Activated T-cell treated with anti-CD3 and anti-CD28 coated beads, Interleukin-2, amount 50 U/mL, for 4 hours (primary cell): ENCODE results near the gene NOB1. TPM values are rescaled to one million over a fixed set of nuclear protein-coding genes. Genes with fewer than 3 reads are reported as not detected.
"Not testable (repeated sequence)": the region's sequence is repeated elsewhere in the genome, so short reads cannot be mapped to it uniquely, and the experiment has no call there.

Source experiments
- ATAC-seq, 2 donors: fragments of 200-7000 bp; cut with Tn5 transposase; one replicate each; pipeline ENCODE4 v1.10.0; 2021
- DNase-seq: peaks from one replicate; pipeline ENCODE4 v3.0.0-alpha.2; 2020
- H3K27me3 Mint-ChIP-seq: one replicate; pipeline ENCODE4 v1.8.0; 2021; ENCODE audit warnings: low read depth, mixed read lengths
- H3K36me3 Mint-ChIP-seq: one replicate; pipeline ENCODE4 v1.8.0; 2022; ENCODE audit warnings: mixed read lengths; ENCODE audit not compliant: insufficient read depth
- H3K4me1 Mint-ChIP-seq: one replicate; pipeline ENCODE4 v1.8.0; 2021; ENCODE audit warnings: low read depth, mixed read lengths
- H3K4me3 Mint-ChIP-seq: one replicate; pipeline ENCODE4 v1.8.0; 2021; ENCODE audit warnings: mild to moderate bottlenecking, moderate library complexity, mixed read lengths
- H3K9me3 Mint-ChIP-seq: one replicate; pipeline ENCODE4 v1.8.0; 2021; ENCODE audit warnings: mixed read lengths
- total RNA-seq, 3 donors: library from RNA; stranded (reverse); gene quantifications; one replicate each; pipeline ENCODE4 v1.2.1, GENCODE V29; 2021

Gene NOB1
- total RNA-seq, 3 donors from 2014 or later = 181 to 194 (median 181) TPM

DNA sequence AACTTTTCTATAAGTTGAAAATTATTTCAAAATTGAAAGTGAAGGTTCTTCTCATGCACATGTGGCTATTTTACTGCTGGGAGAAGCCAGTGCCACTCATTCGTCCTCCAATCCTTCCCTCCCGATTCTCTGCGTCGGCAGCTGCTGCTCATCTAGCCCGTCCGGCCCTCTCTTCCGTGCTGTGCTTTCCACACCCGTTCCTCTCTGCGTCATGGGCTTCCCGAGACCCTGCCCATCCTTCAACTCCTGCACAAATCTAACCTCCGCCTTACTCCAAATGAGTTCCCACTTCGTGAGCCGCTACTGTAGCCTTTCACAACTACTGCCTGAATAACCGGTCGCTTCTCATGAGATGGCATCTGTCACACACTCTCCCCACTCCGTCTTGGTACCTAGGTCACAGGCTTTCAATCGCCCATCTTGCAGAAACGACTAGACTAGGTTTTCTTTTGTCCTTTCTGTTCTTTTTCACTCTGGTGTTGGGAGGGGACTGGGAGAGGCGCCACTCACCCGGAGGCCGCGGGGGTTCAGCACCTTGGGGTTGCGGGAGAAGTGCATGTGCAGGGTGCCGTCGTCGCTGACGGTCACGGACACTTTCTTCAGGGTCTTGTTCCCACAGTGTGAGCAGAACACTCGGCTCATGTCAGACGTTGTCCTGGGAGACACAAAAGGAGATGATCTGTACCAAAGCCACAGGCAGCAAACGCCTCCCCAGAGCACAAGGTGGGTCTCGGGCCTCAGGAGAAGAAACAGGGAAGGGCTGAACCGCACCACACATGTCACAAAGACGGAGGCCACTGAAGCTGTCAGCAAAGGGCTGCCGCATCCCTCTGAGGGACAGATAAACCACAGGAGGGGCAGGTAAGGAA is 10.1 kb downstream of the NOB1 start:
- H3K36me3 Mint-ChIP-seq = peaks cover 42% of the 10 kb centered on the region
- H3K4me3 Mint-ChIP-seq = no peak overlapping the region
- ATAC-seq (no peak), DNase-seq (no peak)
- peaks cover 5% of the 10 kb centered on the region for H3K4me1 Mint-ChIP-seq
- H3K9me3 Mint-ChIP-seq = no peaks in the 10 kb centered on the region
- no peaks in the 10 kb centered on the region for H3K27me3 Mint-ChIP-seq

DNA sequence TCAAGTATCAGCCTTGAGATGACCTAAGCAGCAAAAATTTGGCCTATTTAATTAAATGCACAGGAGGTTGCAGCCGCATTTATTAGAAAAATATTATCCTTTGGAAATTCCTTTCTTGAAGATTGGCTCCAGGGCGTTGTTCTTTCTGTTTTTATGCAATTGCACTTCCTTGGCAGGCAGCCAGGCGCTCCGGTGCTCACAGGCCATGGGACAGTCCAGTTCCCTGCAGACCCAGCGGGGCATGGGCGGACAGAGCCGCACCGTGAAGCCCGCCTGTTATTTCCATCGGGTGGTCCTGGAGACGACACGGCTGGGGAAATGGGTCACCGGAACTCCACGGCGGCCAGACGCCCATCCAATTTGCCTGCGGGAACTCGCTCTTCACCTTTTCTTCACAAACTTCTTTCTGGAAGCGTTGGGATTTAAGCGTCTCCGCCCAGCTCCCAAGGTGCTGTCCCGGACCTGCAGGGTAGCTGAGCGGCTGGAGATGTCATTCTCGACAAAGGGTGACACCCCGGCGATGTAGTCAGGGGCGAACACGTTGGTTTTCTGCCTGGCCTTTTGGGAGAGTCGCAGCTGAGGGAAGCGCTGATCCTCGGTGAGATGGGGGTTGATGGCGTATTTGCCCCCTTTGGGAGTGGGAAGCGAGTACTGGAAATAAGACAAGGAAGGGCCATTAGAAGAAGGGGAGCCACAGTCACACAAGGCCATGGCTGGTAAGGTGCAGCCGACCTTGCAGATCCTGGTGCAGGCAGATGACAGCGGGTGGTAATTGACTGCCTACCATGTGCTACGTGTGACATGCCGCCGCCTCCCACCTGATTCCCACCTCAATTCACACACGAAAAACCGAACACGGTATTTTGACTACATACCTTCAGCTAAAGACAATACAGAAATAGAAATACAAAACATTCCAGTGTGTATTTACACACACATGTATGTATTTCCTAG is 12.5 kb downstream of the NOB1 start:
- DNase-seq (no peak), ATAC-seq (no peak)
- Mint-ChIP-seq H3K27me3 (no peaks in the 10 kb centered on the region), H3K4me1 (peaks cover 2% of the 10 kb centered on the region), H3K9me3 (no peaks in the 10 kb centered on the region), H3K4me3 (no peak overlapping the region), H3K36me3 (peaks cover 25% of the 10 kb centered on the region)

DNA sequence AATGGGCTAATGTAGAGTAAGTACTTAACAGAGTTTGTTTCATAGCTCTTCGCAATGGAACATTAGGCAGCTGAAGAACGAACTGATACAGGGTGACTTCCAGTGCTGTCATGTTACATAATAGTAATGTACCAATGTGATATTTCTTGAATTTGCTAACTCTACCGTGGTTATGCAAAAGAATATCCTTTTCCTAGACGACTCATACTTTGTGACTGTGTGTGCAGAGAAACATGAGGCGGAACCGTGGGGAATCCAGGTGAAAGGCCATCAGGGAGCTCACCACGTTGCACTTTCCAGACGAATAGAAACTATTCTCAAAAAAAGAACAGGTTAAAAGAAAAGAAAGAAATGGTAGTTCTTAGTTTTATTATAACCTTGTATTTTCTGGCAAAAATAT is 13.2 kb downstream of the NOB1 start:
- Mint-ChIP-seq H3K4me3 (no peak overlapping the region), H3K9me3 (no peaks in the 10 kb centered on the region), H3K4me1 (peaks cover 2% of the 10 kb centered on the region), H3K27me3 (no peaks in the 10 kb centered on the region), H3K36me3 (peaks cover 23% of the 10 kb centered on the region)
- ATAC-seq = no peak
- no peak for DNase-seq

DNA sequence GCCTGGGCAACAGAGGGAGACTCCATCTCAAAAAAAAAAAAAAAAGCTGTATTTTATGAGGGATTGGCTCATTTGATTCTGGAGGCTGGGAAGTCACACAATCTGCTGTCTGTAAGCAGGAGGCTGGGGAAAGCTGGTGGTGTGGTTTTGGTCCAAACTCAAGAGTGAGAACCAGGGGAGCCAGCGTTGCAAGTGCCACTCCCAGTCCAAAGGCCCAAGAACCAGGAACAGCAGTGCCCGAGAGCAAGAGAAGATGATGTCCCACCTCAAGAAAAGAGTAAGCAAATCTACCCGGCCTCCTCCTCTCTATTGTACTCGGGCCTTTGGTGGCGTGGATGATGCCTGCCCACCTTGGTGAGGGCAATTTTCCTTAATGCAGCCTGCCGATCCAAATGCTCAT is 22.6 kb downstream of the NOB1 start:
- Mint-ChIP-seq H3K36me3 (peaks cover 2% of the 10 kb centered on the region), H3K9me3 (no peaks in the 10 kb centered on the region), H3K4me1 (peaks cover 4% of the 10 kb centered on the region), H3K27me3 (no peaks in the 10 kb centered on the region), H3K4me3 (no peak overlapping the region)
- ATAC-seq (no peak), DNase-seq (no peak)

DNA sequence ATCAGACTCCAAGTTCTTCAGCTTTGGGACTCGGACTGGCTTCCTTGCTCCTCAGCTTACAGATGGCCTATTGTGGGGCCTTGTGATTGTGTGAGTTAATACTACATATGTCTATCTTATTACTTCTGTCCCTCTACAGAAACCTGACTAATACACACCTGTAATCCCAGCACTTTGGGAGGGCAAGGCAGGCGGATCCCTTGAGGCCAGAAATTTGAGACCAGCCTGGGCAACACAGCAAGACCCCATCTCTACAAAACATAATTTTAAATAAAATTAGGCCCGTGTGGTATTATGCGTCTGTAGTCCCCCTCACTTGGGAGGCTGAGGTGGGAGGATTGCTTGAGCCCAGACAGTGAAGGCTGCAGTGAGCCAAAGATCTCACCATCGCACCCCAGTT is 23.4 kb downstream of the NOB1 start:
- H3K9me3 Mint-ChIP-seq, H3K4me3 Mint-ChIP-seq, H3K36me3 Mint-ChIP-seq, H3K27me3 Mint-ChIP-seq, DNase-seq, ATAC-seq: not testable (repeated sequence)
- peaks cover 12% of the 10 kb centered on the region for H3K4me1 Mint-ChIP-seq

DNA sequence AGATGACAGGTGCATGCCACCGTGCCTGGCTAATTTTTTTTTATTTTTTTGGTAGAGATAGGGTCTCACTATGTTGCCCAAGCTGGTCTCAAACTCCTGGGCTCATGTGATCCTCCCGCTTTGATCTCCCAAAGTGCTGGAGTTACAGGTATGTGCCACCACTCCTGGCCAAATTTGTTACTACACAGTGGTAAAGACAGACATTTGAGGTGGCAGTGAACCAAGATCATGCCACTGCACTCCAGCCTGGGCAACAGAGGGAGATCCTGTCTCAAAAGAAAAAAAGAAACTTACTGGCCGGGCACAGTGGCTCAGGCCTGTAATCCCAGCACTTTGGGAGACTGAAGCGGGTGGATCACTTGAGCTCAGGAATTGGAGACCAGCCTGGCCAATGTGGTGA is 25.7 kb downstream of the NOB1 start:
- peaks cover 18% of the 10 kb centered on the region for H3K4me1 Mint-ChIP-seq
- not testable (repeated sequence) for H3K4me3 Mint-ChIP-seq, H3K36me3 Mint-ChIP-seq, DNase-seq, H3K27me3 Mint-ChIP-seq, H3K9me3 Mint-ChIP-seq, ATAC-seq

DNA sequence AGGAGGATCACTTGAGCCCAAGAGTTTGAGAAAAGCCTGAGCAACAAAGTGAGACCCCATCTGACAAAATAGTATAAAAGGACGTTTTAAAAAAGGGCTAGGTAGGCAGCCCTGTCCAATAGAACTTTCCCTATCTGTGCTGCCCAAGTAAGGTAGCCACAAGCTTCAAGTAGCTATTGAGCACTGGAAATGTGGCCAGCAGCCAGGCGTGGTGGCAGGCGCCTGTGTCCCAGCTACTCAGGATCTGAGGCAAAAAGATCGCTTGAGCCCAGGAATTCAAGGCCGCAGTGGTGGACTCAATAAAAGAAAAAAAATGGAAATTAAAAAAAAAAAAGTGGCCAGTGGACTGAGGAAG is 26.8 kb downstream of the NOB1 start:
- DNase-seq = no peak
- H3K36me3 Mint-ChIP-seq = peaks cover 2% of the 10 kb centered on the region
- H3K9me3 Mint-ChIP-seq = no peaks in the 10 kb centered on the region
- H3K4me1 Mint-ChIP-seq = peaks cover 18% of the 10 kb centered on the region
- H3K4me3 Mint-ChIP-seq = peak overlapping the region; percentile 19
- H3K27me3 Mint-ChIP-seq = no peaks in the 10 kb centered on the region
- ATAC-seq = no peak

DNA sequence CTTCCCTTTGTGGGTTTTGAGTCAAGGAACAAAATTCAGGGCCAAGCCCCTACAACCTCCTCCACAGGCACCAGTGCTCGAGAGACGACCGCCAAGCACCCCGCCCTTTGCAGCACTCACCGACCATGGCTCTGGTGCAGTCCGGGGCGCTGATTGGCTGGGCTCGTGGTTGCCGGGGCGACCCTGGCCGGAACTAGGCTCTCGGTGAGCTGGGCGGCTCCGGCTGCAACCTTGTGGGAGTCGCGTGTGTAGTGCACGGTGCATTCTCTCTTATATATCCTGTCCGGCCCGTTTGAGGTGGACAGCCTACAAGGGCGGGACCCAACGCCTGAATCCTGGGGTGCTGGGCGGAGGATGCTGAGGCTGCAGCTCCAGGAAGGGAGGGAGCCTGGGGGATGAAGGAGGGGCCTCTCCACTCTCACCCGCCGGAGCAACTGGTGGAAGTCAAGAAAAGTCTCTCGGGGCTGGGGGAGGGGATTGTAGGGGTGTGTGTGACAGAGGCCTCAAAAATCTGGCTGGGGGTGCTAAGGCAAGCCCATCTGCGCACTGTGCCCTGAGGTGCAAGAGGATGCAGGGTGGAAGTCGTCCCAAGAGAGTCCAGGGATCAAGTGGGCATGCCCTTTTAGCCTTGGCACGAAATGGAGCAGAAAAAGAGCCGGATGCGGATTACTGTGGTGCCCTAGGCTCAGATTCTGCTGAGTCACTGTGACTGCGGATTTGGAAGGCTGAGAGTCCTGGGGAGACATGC is 28.2 kb downstream of the NOB1 start, which contains the start of gene NQO1:
Gene NQO1, minus strand, starts transcription at position 248 of the 748 bp plus-strand sequence. Its CDS starts 121 bp downstream, at position 127.
- Mint-ChIP-seq H3K27me3 (no peaks in the 10 kb centered on the region), H3K4me1 (peaks cover 18% of the 10 kb centered on the region), H3K36me3 (no peaks in the 10 kb centered on the region), H3K9me3 (no peaks in the 10 kb centered on the region), H3K4me3 (peak within 1 kb of the TSS; percentile 93)
- DNase-seq (peak; percentile 78), ATAC-seq (peak; percentile 100)

DNA sequence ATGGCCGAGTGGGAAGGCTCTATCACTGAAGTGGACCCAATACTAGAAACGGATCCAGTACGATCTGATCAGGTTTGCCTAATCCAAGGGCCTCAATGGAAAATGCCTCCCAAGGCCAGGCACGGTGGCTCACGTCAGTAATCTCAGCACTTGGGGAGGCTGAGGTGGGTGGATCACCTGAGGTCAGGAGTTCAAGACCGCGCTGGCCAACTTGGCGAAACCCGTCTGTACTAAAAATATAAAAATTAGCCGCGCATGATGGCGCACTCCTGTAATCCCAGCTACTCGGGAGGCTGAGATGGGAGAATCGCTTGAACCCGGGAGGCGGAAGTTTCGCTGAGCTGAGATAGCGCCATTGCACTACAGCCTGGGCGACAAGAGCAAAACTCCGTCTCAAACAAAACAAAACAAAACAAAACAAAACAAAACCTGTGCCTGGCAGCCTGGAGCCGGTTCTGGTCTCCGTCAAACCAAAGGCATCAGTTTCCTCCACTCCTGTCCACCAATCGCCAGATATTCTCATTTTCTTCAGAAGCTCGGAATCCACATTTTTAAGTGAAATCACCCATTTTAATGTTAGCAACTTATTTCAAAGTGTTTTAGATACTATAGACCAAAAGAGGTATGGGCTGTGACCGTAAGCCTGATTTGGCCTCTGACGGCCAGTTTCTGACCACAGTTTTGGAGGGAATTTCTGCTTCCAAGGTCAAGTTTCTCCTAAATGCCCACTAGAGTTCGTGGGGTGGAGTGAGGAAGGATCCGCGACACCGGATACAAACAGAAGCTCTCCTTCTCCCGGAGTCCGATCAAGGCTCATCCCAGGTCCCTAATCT is 29.0 kb downstream of the NOB1 start:
- no peaks in the 10 kb centered on the region for H3K36me3 Mint-ChIP-seq
- no peaks in the 10 kb centered on the region for H3K27me3 Mint-ChIP-seq
- peaks cover 18% of the 10 kb centered on the region for H3K4me1 Mint-ChIP-seq
- ATAC-seq = no peak
- no peak for DNase-seq
- peak overlapping the region; percentile 93 for H3K4me3 Mint-ChIP-seq
- H3K9me3 Mint-ChIP-seq = no peaks in the 10 kb centered on the region

DNA sequence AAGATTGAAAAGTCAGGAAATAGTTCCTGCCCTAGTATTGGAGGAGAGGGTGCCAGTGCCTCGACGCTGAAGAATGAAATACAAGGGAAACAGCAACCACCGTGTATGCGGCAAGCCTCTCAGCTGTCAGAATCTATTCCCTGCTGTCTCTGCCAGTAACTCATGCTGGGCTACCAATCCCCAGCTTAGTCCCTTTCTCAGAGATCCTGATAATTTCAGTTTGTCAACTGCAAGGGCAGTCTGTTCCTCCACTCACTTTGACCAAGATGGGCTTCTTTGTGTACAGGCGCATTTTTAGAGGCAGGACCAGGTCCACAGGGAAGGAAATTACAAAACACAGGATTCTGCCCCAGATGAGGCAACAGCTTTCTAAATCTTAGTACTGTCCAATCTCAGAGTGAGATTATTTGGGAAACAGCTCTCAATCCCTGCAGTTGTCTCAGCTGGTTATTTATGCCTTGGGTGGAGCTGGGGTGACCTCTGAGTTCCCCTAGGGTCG is 29.7 kb downstream of the NOB1 start:
- ATAC-seq (no peak), DNase-seq (no peak)
- H3K27me3 Mint-ChIP-seq = no peaks in the 10 kb centered on the region
- H3K4me1 Mint-ChIP-seq = peaks cover 18% of the 10 kb centered on the region
- no peaks in the 10 kb centered on the region for H3K9me3 Mint-ChIP-seq
- no peaks in the 10 kb centered on the region for H3K36me3 Mint-ChIP-seq
- peak overlapping the region; percentile 45 for H3K4me3 Mint-ChIP-seq

DNA sequence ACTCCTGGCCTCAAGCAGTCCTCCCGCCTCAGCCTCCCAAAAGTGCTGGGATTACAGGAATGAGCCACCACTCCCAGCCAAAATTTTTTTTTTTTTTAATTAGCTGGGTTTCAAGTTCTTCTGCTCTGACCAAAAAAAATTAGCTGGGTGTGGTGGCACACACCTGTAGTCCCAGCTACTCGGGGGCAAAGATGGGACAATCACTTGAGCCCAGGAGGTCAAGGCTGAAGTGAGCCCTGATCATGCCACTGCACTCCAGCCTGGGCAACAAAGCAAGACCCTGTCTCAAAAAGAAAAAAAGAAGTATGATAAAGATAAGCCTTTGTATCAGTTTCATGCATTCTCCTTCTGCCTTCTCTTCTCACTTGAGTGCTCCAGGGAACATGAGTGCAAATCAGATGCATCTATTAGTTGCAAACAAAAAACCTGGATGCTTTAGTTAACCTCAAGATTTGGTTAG is 30.3 kb downstream of the NOB1 start:
- no peaks in the 10 kb centered on the region for H3K27me3 Mint-ChIP-seq

DNA sequence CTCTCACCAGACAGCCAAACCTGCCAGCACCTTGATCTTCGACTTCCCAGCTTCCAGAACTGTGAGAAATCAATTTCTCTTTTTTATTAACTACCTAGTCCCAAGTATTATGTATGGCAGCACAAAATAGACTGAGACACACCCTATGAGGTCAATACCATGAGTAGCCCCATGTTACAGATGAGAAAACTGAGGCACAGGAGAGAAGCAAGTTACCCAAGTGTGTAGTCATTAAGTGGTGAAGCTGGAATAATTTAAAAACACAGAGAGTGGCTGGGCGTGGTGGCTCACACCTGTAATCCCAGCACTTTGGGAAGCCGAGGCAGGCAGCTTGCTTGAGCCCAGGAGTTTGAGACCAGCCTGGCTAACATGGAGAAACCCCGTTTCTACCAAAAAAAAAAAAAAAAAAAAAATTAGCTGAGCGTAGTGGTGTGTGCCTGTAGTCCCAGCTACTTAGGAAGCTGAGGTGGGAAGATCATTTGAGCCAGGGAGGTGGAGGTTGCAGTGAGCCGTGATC is 33.2 kb downstream of the NOB1 start:
- Mint-ChIP-seq H3K9me3 (no peaks in the 10 kb centered on the region), H3K27me3 (no peaks in the 10 kb centered on the region), H3K4me3 (no peak overlapping the region), H3K36me3 (peaks cover 4% of the 10 kb centered on the region), H3K4me1 (peaks cover 9% of the 10 kb centered on the region)
- no peak for ATAC-seq
- no peak for DNase-seq

More for the DNA sequence above, 30.3 kb downstream of the NOB1 start:
- Mint-ChIP-seq H3K4me1 (peaks cover 18% of the 10 kb centered on the region), H3K9me3 (no peaks in the 10 kb centered on the region), H3K4me3 (no peak overlapping the region), H3K36me3 (no peaks in the 10 kb centered on the region)
- DNase-seq (no peak), ATAC-seq (no peak)

DNA sequence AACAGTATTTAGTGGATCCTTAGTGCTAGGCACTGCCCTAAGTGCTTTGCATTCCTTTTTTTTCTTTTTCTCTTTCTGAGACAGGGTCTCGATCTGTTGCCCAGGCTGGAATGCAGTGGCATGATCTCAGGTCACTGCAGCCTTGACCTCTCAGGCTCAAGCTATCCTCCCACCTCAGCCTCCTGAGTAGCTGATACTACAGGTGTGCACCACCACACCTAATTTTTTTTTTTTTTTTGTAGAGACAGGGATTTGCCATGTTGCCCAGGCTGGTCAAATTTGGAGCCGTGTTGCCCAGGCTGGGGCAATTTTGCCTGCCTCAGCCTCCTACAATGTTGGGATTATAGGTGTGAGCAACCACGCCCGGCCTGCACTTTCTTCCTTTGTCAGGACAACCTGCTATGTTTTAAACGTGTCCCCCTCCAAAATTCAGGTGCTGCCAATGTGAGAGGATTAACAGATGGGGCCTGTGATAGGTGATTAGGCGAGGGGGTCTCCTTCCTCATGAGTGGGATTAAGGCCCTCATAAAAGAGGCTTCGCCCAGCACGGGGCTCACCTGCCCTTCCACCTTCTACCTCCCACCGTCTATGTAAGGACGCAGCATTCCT is 33.8 kb downstream of the NOB1 start:
- no peaks in the 10 kb centered on the region for H3K27me3 Mint-ChIP-seq
- H3K4me3 Mint-ChIP-seq = no peak overlapping the region
- no peak for DNase-seq
- H3K36me3 Mint-ChIP-seq = peaks cover 4% of the 10 kb centered on the region
- ATAC-seq = no peak
- no peaks in the 10 kb centered on the region for H3K9me3 Mint-ChIP-seq
- H3K4me1 Mint-ChIP-seq = peaks cover 3% of the 10 kb centered on the region
